ENCODE measurements around the gene PRMT1.

Gene PRMT1

GRCh38 chr19:49691243-49692146 is 14.4 kb downstream of the PRMT1 start:
- ChIA-PET CTCF (interaction anchor here (0.9 to 5.5 kb wide), 7 partner anchors 11 to 26 kb away, joined by 3 to 39 read pairs (median 3); partner anchors contain the start of gene PRMT1), POLR2A (no interaction called here)
- H3K4me3 ChIP-seq (ENCODE audit: low read depth, low read length), result peak overlapping the region; percentile 64
- TF ChIP-seq CTCF (IDR thresholded peaks at IDR 0.05; ENCODE audit: insufficient read depth, low read length, missing control alignments), result no peak
- DNase-seq (ENCODE audit: low read depth, low spot score), result no peak

DNA sequence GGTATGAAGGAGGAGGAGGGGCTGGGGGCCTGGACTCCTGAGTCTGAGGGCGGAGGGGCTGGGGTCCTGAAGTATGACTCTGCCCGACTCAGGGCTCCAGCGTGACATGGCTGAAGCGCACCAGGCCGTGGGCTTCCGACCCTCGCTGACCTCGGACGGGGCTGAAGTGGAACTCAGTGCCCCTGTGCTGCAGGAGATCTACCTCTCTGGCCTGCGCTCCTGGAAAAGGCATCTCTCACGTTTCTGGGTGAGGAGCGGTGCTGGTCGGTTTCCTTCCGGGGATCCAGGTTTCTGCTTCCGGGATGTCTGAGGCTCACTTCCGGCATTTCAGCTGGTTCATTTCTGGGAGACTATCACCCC is 15.1 kb downstream of the PRMT1 start:
- no peak for DNase-seq (ENCODE audit: low read depth, low spot score)
- POLR2A ChIA-PET, result no interaction called here
- CTCF ChIA-PET, result interaction anchor here (0.9 to 4.2 kb wide), 5 partner anchors 11 to 26 kb away, joined by 3 to 27 read pairs (median 8); no protein-coding TSS in a partner anchor
- H3K4me3 ChIP-seq (ENCODE audit: low read depth, low read length), result peak overlapping the region; percentile 64
- TF ChIP-seq CTCF (IDR thresholded peaks at IDR 0.05; ENCODE audit: insufficient read depth, low read length, missing control alignments), result no peak

GRCh38 chr19:49696115-49696514 is 19.0 kb downstream of the PRMT1 start:
- ChIA-PET POLR2A (interaction anchor here (0.8 kb wide), 1 partner anchor 154 kb away, joined by 5 read pairs; no protein-coding TSS in a partner anchor), CTCF (interaction anchor here (2.5 kb wide), 1 partner anchor 15 kb away, joined by 8 read pairs; no protein-coding TSS in a partner anchor)
- DNase-seq (ENCODE audit: low read depth, low spot score), result no peak
- TF ChIP-seq CTCF (IDR thresholded peaks at IDR 0.05; ENCODE audit: insufficient read depth, low read length, missing control alignments), result no peak
- H3K4me3 ChIP-seq (ENCODE audit: low read depth, low read length), result no peak overlapping the region

DNA sequence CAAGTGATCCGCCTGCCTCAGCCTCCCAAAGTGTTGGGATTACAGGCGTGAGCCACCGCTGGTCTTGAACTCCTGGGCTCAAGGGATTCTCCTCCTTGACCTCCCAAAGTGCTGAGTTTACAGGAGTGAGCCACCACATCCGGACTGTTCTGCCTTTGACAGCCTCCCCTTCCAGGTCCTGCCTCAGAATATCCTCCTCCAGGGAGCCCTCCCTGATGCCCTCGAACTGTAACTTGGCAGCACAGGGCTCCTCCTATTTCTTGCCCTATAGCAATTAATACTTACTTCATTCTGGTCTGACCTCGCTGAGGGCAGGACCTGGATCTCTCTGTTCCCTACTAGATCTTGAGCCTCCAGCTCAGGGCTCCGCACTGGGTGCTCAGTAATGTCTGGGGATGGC is 19.8 kb downstream of the PRMT1 start:
- TF ChIP-seq CTCF (IDR thresholded peaks at IDR 0.05; ENCODE audit: insufficient read depth, low read length, missing control alignments), result no peak
- H3K4me3 ChIP-seq (ENCODE audit: low read depth, low read length), result no peak overlapping the region
- ChIA-PET CTCF (interaction anchor here (2.5 kb wide), 1 partner anchor 15 kb away, joined by 8 read pairs; no protein-coding TSS in a partner anchor), POLR2A (no interaction called here)
- no peak for DNase-seq (ENCODE audit: low read depth, low spot score)

DNA sequence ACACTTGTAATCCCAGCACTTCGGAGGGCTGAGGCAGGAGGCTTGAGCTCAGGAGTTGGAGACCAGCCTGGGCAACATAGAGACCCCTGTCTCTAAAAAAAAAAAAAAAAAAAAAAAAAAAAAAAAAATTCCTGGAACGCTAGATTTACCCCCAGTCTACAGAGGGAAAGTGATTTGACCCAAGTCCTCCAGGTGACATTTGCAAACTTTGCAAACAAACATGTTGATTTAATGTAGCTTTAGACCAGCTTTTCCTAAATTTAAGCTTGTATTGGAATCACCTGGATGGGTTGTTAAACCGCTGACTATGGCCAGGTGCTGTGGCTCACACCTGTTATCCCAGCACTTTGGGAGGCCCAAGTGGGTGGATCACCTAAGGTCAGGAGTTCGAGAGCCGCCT is 22.3 kb downstream of the PRMT1 start:
- no peak for TF ChIP-seq CTCF (IDR thresholded peaks at IDR 0.05; ENCODE audit: insufficient read depth, low read length, missing control alignments)
- ChIA-PET CTCF (interaction anchor here (1.4 to 2.3 kb wide), 4 partner anchors 11 to 21 kb away, joined by 4 to 5 read pairs (median 5); no protein-coding TSS in a partner anchor), POLR2A (interaction anchor here (0.6 kb wide), 1 partner anchor 698 kb away, joined by 3 read pairs; no protein-coding TSS in a partner anchor)
- H3K4me3 ChIP-seq (ENCODE audit: low read depth, low read length), result no peak overlapping the region
- DNase-seq (ENCODE audit: low read depth, low spot score), result no peak

GRCh38 chr19:49700563-49700962 is 23.5 kb downstream of the PRMT1 start:
- H3K4me3 ChIP-seq (ENCODE audit: low read depth, low read length), result no peak overlapping the region
- POLR2A ChIA-PET, result no interaction called here
- DNase-seq (ENCODE audit: low read depth, low spot score), result no peak
- CTCF ChIA-PET, result interaction anchor here (1.0 to 1.6 kb wide), 2 partner anchors 13 to 17 kb away, joined by 4 to 5 read pairs; no protein-coding TSS in a partner anchor
- no peak for TF ChIP-seq CTCF (IDR thresholded peaks at IDR 0.05; ENCODE audit: insufficient read depth, low read length, missing control alignments)

Data from AG04449 (cell line).